ENCODE results near the gene RALGAPA1. TPM values are rescaled to one million over a fixed set of nuclear protein-coding genes. Genes with fewer than 3 reads are reported as not detected.

Gene RALGAPA1
- total and polyA plus RNA-seq, 2 of the 13 experiments (the other 11 are each of a cell fraction or from before 2014, with no cell fraction given), result 65.0 to 89.2 TPM

DNA sequence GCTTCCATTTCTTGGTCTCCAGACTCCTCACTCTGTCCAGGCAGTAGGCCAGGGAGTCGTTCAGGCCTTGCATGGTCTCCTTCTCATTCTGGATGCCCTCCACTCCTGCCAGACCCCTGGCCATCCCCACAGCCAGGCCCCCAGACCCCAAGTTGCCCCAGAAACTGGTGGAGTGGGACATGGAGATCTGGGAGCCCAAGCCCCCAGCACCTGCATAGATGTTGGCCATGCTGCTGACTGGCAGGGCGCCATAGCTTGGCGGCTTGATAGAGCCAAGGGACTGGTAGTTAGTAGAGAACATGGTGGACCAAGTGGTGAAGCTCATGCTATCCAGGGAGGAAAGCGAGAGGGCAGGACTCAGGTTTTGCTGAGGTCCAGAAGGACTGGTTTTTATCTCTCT is 296.3 kb downstream of the RALGAPA1 start:
- intact Hi-C loops (cut with micrococcal nuclease; ENCODE audit: unreplicated experiment) (no loop called here), in situ Hi-C loops (cut with HindIII; ENCODE audit: extremely low pct_ligation_motif_present, low pct_unique_long_range_greater_than_20kb) (no loop called here)
- Histone ChIP-seq H3K79me2 (ENCODE audit: insufficient read depth, low read length) (no peaks in the 10 kb centered on the region), H4K20me1 (ENCODE audit: insufficient read depth, low read length) (no peaks in the 10 kb centered on the region), H3K36me3 (replicated peaks in 1 of 2; ENCODE audit: control insufficient read depth in 1 of 2, insufficient read depth in 2 of 2, low read length in 2 of 2) (no peaks in the 10 kb centered on the region), H3K4me3 (replicated peaks in 1 of 3; ENCODE audit: insufficient read depth in 1 of 3, low read depth in 2 of 3, low read length in 3 of 3) (no peak overlapping the region), H2AFZ (ENCODE audit: low read length) (no peak overlapping the region), H3K4me1 (ENCODE audit: insufficient read depth, low read length) (no peaks in the 10 kb centered on the region), H3K27ac (ENCODE audit: extremely low read length, insufficient read depth, low read length) (no peak overlapping the region), H3K9ac (ENCODE audit: insufficient read depth, low read depth, low read length) (no peak overlapping the region), H3K27me3 (ENCODE audit: control insufficient read depth in 1 of 2, insufficient read depth in 2 of 2, low read length in 2 of 2) (no peaks in the 10 kb centered on the region), H3K4me2 (ENCODE audit: low read depth, low read length) (no peak overlapping the region), H3K9me3 (ENCODE audit: low read length) (no peaks in the 10 kb centered on the region)
- FAIRE-seq (no peak), ATAC-seq (no peak; the same call in 2 of the 3 replicates), DNase-seq (ENCODE audit: low spot score) (no peak)
- TF ChIP-seq PAF1 (CRISPR knock-in tag; IDR thresholded peaks at IDR 0.05) (no peak), ATF7 (IDR thresholded peaks at IDR 0.05) (no peak), ATF7 (CRISPR knock-in tag; IDR thresholded peaks at IDR 0.05) (no peak), NFKBIZ (CRISPR knock-in tag; IDR thresholded peaks at IDR 0.05) (no peak)
- TF ChIP-seq, protein P1, sequence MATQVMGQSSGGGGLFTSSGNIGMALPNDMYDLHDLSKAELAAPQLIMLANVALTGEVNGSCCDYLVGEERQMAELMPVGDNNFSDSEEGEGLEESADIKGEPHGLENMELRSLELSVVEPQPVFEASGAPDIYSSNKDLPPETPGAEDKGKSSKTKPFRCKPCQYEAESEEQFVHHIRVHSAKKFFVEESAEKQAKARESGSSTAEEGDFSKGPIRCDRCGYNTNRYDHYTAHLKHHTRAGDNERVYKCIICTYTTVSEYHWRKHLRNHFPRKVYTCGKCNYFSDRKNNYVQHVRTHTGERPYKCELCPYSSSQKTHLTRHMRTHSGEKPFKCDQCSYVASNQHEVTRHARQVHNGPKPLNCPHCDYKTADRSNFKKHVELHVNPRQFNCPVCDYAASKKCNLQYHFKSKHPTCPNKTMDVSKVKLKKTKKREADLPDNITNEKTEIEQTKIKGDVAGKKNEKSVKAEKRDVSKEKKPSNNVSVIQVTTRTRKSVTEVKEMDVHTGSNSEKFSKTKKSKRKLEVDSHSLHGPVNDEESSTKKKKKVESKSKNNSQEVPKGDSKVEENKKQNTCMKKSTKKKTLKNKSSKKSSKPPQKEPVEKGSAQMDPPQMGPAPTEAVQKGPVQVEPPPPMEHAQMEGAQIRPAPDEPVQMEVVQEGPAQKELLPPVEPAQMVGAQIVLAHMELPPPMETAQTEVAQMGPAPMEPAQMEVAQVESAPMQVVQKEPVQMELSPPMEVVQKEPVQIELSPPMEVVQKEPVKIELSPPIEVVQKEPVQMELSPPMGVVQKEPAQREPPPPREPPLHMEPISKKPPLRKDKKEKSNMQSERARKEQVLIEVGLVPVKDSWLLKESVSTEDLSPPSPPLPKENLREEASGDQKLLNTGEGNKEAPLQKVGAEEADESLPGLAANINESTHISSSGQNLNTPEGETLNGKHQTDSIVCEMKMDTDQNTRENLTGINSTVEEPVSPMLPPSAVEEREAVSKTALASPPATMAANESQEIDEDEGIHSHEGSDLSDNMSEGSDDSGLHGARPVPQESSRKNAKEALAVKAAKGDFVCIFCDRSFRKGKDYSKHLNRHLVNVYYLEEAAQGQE (IDR thresholded peaks at IDR 0.05; ENCODE audit: borderline replicate concordance in 1 of 2, low read depth in 1 of 2, low read length in 2 of 2), result no peak
- TF ChIP-seq, protein P2, sequence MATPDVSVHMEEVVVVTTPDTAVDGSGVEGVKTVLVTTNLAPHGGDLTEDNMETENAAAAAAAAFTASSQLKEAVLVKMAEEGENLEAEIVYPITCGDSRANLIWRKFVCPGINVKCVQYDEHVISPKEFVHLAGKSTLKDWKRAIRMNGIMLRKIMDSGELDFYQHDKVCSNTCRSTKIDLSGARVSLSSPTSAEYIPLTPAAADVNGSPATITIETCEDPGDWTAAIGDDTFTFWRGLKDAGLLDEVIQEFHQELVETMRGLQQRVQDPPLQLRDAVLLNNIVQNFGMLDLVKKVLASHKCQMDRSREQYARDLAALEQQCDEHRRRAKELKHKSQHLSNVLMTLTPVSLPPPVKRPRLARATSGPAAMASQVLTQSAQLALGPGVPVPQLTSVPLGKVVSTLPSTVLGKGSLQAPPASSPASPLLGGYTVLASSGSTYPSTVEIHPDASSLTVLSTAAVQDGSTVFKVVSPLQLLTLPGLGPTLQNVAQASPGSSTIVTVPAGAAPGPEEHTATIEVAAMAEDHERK (CRISPR knock-in tag; IDR thresholded peaks at IDR 0.05; ENCODE audit: low read depth), result no peak
- TF ChIP-seq, protein P3, sequence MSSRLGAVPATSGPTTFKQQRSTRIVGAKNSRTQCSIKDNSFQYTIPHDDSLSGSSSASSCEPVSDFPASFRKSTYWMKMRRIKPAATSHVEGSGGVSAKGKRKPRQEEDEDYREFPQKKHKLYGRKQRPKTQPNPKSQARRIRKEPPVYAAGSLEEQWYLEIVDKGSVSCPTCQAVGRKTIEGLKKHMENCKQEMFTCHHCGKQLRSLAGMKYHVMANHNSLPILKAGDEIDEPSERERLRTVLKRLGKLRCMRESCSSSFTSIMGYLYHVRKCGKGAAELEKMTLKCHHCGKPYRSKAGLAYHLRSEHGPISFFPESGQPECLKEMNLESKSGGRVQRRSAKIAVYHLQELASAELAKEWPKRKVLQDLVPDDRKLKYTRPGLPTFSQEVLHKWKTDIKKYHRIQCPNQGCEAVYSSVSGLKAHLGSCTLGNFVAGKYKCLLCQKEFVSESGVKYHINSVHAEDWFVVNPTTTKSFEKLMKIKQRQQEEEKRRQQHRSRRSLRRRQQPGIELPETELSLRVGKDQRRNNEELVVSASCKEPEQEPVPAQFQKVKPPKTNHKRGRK (CRISPR knock-in tag; IDR thresholded peaks at IDR 0.05), result no peak
- CTCF ChIA-PET (ENCODE audit: low intra/inter-chr PET ratio, low total read pairs), result no interaction called here
- POLR2A ChIA-PET, result no interaction called here
- WGBS (ENCODE audit: low lambda C conversion rate), result 9% methylated on average over 4 of the region's 4 CpGs
- BruUV-seq (replicated peaks), result no TSS peak
